ENCODE data around the gene HSPA9. TPM values are rescaled to one million over a fixed set of nuclear protein-coding genes. Genes with fewer than 3 reads are reported as not detected.

Gene HSPA9
- total RNA-seq, 1 donor from 2014 or later, result 160 TPM

DNA sequence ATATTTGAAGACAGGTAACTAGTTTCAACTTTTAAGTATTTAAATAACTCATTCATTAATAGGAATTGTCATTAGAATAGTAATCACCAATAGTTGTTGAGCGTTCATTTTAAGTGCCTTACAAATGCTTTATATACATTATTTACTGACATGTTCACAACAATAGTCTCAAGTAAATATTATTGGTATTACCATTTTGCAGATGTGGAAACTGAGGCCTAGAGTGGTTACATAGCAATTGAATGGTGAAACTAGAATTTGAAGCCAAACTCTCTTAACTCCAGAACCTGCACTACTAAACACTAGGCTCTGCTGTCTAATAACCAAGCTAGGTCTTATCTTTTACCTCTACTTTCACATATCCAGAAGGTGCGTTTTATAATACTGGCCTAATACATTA, 4.8 kb upstream of the HSPA9 start:
- Mint-ChIP-seq H3K27me3 (ENCODE audit: low read depth) (no peaks in the 10 kb centered on the region), H3K4me3 (no peak overlapping the region), H3K4me1 (peaks cover 15% of the 10 kb centered on the region), H3K36me3 (no peaks in the 10 kb centered on the region), H3K9me3 (peaks cover 3% of the 10 kb centered on the region), H3K27ac (no peak overlapping the region)
- DNase-seq (ENCODE audit: low spot score in 2 of 2, unreplicated experiment in 2 of 2), result no peak
- TF ChIP-seq CTCF (IDR thresholded peaks at IDR 0.05; ENCODE audit: unreplicated experiment), result no peak

DNA sequence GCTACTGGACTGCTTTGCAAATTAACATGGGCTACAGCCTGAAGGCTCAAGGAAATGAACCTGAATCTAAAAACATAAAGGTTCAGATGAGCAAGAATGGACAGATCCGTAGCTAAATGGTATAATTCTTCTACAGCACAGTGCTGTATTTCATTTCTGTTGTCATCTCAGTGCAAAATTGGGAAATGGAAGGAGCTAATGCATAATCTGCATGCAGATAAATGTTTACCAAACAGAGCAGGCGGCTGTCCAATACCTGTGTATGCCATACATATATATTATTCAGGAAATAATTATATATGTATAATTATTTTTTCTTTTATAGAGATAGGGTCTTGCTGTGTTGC, 4.3 kb upstream of the HSPA9 start:
- Mint-ChIP-seq H3K36me3 (no peaks in the 10 kb centered on the region), H3K4me3 (no peak overlapping the region), H3K27me3 (ENCODE audit: low read depth) (no peaks in the 10 kb centered on the region), H3K4me1 (peaks cover 14% of the 10 kb centered on the region), H3K27ac (peak overlapping the region; percentile 6), H3K9me3 (peaks cover 3% of the 10 kb centered on the region)
- no peak for DNase-seq (ENCODE audit: low spot score in 2 of 2, unreplicated experiment in 2 of 2)
- TF ChIP-seq CTCF (IDR thresholded peaks at IDR 0.05; ENCODE audit: unreplicated experiment), result no peak

GRCh38 chr5:138577452-138577851, 2.3 kb upstream of the HSPA9 start:
- Mint-ChIP-seq H3K9me3 (peaks cover 3% of the 10 kb centered on the region), H3K4me3 (no peak overlapping the region), H3K27ac (no peak overlapping the region)

GRCh38 chr5:138574744-138575193, 432 bp downstream of the HSPA9 start:
- Mint-ChIP-seq H3K27ac (peak overlapping the region; percentile 100), H3K9me3 (peaks cover 3% of the 10 kb centered on the region), H3K4me3 (peak overlapping the region; percentile 96), H3K27me3 (ENCODE audit: low read depth) (no peaks in the 10 kb centered on the region), H3K36me3 (peaks cover 17% of the 10 kb centered on the region), H3K4me1 (peaks cover 24% of the 10 kb centered on the region)
- DNase-seq (ENCODE audit: low spot score in 2 of 2, unreplicated experiment in 2 of 2), result no peak
- TF ChIP-seq CTCF (IDR thresholded peaks at IDR 0.05; ENCODE audit: unreplicated experiment), result no peak

More at GRCh38 chr5:138577452-138577851, 2.3 kb upstream of the HSPA9 start:
- H3K4me1 Mint-ChIP-seq, result peaks cover 24% of the 10 kb centered on the region
- no peak for TF ChIP-seq CTCF (IDR thresholded peaks at IDR 0.05; ENCODE audit: unreplicated experiment)
- H3K27me3 Mint-ChIP-seq (ENCODE audit: low read depth), result no peaks in the 10 kb centered on the region
- peaks cover 5% of the 10 kb centered on the region for H3K36me3 Mint-ChIP-seq
- DNase-seq (ENCODE audit: low spot score in 2 of 2, unreplicated experiment in 2 of 2), result no peak

DNA sequence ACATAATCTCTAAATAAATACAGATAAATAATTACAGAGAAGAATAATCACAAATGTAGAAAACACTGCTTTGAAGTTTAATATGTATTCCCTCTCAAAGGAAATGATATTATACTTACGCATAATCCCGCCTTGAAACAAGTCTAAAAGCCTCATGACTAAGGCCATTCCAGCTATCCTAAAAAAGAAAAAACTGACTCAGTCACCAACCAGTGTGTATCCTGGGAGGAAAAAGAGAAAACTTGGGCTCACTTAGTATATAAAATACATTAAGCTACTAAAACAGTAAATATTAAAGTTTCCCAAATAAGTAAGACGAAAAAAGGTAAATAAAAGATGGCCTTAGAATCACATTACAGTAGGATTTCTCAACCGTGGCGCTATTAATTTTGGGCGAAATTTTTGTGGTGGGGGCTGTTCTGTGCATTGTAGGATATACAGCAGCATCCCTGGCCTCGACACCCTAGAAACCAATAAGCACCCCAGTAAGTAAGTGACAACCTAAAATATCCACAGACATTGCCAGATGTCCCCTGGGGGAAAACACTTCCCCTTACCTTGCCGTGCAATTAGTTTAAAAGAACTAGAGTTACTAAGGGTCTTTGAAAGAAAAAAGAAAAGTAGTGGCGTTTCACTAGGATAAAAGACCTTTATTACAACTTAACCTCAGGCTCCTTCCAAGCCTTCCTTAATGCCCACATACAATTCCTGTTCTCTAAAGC, 1.1 kb downstream of the HSPA9 start:
- peaks cover 3% of the 10 kb centered on the region for H3K9me3 Mint-ChIP-seq
- H3K4me1 Mint-ChIP-seq, result peaks cover 22% of the 10 kb centered on the region
- H3K27me3 Mint-ChIP-seq (ENCODE audit: low read depth), result no peaks in the 10 kb centered on the region
- H3K4me3 Mint-ChIP-seq, result peak overlapping the region; percentile 96
- peaks cover 21% of the 10 kb centered on the region for H3K36me3 Mint-ChIP-seq
- no peak for TF ChIP-seq CTCF (IDR thresholded peaks at IDR 0.05; ENCODE audit: unreplicated experiment)
- DNase-seq (ENCODE audit: low spot score in 2 of 2, unreplicated experiment in 2 of 2), result no peak
- H3K27ac Mint-ChIP-seq, result peak overlapping the region; percentile 100

All from mesothelial cell of epicardium (in vitro differentiated cells).